ENCODE data around the gene TEDC2.

GRCh38 chr16:2468233-2468724, 8.4 kb downstream of the TEDC2 start:
- no peak for TF ChIP-seq JUN (IDR thresholded peaks at IDR 0.05; ENCODE audit: low read depth, low read length)
- TF ChIP-seq EP300 (IDR thresholded peaks at IDR 0.05; ENCODE audit: borderline replicate concordance in 1 of 2, low read depth in 2 of 2, low read length in 2 of 2), result no peak
- no peak for TF ChIP-seq RBBP5 (IDR thresholded peaks at IDR 0.05; ENCODE audit: borderline replicate concordance, low read depth, low read length)
- no peak for TF ChIP-seq CTCF (IDR thresholded peaks at IDR 0.05; ENCODE audit: control extremely low read depth in 1 of 3, insufficient read depth in 1 of 3, low read depth in 1 of 3, low read length in 3 of 3)
- peak in 1 of 2 experiments; percentile 46; a peak in 1 of 4 replicates for TF ChIP-seq SIN3A (conservative IDR thresholded peaks at IDR 0.05 in 1 of 2, IDR thresholded peaks at IDR 0.05 in 1 of 2; ENCODE audit: low read depth in 1 of 2, low read length in 2 of 2)
- TF ChIP-seq MAFK (IDR thresholded peaks at IDR 0.05; ENCODE audit: low read depth, low read length), result no peak
